HFFc6 (cell line): Measurements from ENCODE around the gene BLOC1S2. TPM values are rescaled to one million over a fixed set of nuclear protein-coding genes. Genes with fewer than 3 reads are reported as not detected.

Source experiments
- DNase-seq: peaks from one replicate; pipeline ENCODE4 v3.0.0-alpha.2; 2018
- H3K27ac Mint-ChIP-seq: 2 replicates; pipeline ENCODE4 v1.8.0; 2020; ENCODE audit warnings: mild to moderate bottlenecking, mixed read lengths
- H3K27me3 Mint-ChIP-seq: 2 replicates; pipeline ENCODE4 v1.8.0; 2021; ENCODE audit warnings: mild to moderate bottlenecking, moderate library complexity, mixed read lengths; ENCODE audit not compliant: insufficient read depth
- H3K36me3 Mint-ChIP-seq: 2 replicates; pipeline ENCODE4 v1.8.0; 2021; ENCODE audit warnings: low read depth, mixed read lengths
- H3K4me1 Mint-ChIP-seq: 2 replicates; pipeline ENCODE4 v1.8.0; 2020; ENCODE audit warnings: low read depth, mixed read lengths
- H3K4me3 Mint-ChIP-seq: 2 replicates; pipeline ENCODE4 v1.8.0; 2020; ENCODE audit warnings: mild to moderate bottlenecking, moderate library complexity, mixed read lengths
- H3K9me3 Mint-ChIP-seq: 2 replicates; pipeline ENCODE4 v1.8.0; 2020; ENCODE audit warnings: mild to moderate bottlenecking, mixed read lengths
- CTCF ChIP-seq: fragments of 200-600 bp; sonication (generic); IDR thresholded peaks from 2 replicates; pipeline ENCODE4 v1.5.0; 2021; ENCODE audit warnings: antibody characterized with exemption, mild to moderate bottlenecking
- total RNA-seq, 6 experiments: library from RNA; stranded (reverse); fragmentation: NEBNext Ultra II Directional; extraction: Animal tissue kit (Norgen Biotek cat#: 25700); gene quantifications; 2 replicates in 1 of 6; 3 replicates in 5 of 6; pipeline ENCODE4 v1.2.3, GENCODE V29; 2021

BLOC1S2 gene
- total RNA-seq, 6 experiments from 2014 or later = 52.4 to 62.1 (median 55.0) TPM

GRCh38 chr10:100223879-100224278 lies 62.6 kb downstream of the BLOC1S2 start:
- no peak for DNase-seq
- Mint-ChIP-seq H3K4me1 (peaks cover 13% of the 10 kb centered on the region), H3K27me3 (no peaks in the 10 kb centered on the region), H3K9me3 (no peaks in the 10 kb centered on the region), H3K4me3 (no peak overlapping the region), H3K27ac (no peak overlapping the region), H3K36me3 (peaks cover 23% of the 10 kb centered on the region)
- no peak for TF ChIP-seq CTCF

Other genes starting within 250 kb of the BLOC1S2 start
- gene CPN1, start 204.8 kb downstream of the BLOC1S2 start, total RNA-seq = not detected
- 10 to 100 TPM; 56.9 to 83.1 (median 74.2) TPM for gene ERLIN1, start 100.7 kb downstream of the BLOC1S2 start, total RNA-seq
- 10 to 100 TPM; 18.2 to 22.6 (median 20.6) TPM for gene CHUK, start 57.1 kb downstream of the BLOC1S2 start, total RNA-seq
- gene CWF19L1, start 19.0 kb downstream of the BLOC1S2 start, total RNA-seq = 10 to 100 TPM; 19.1 to 24.5 (median 20.6) TPM
- gene PKD2L1, start 43.5 kb upstream of the BLOC1S2 start, total RNA-seq = not detected
- gene SCD, start 60.6 kb upstream of the BLOC1S2 start, total RNA-seq = 10 to 100 TPM; 11.5 to 16.8 (median 14.9) TPM
- gene WNT8B, start 176.3 kb upstream of the BLOC1S2 start, total RNA-seq = not detected
- gene SEC31B, start 233.2 kb upstream of the BLOC1S2 start, total RNA-seq = 1 to 10 TPM; 2.3 to 4.1 (median 2.5) TPM
- gene NDUFB8, start 243.2 kb upstream of the BLOC1S2 start, total RNA-seq = 100 to 1,000 TPM; 167 to 222 (median 198) TPM
- 10 to 100 TPM; 58.2 to 65.2 (median 58.9) TPM for gene HIF1AN, start 249.3 kb upstream of the BLOC1S2 start, total RNA-seq